Activated T-helper 1 cell treated with anti-CD3 and anti-CD28 coated beads, Interleukin-12 subunit alpha, Interleukin-12 subunit beta, Interleukin-2, Interleukin-4 antibody, amounts not matched to agents 30 ng/mL and 10 ng/mL and 1 ng/mL, durations not matched to agents 14 hours and 24 hours and 36 hours (primary cell): ENCODE results near the gene AP2A2. TPM values are rescaled to one million over a fixed set of nuclear protein-coding genes. Genes with fewer than 3 reads are reported as not detected.

ENCODE experiments used
- total RNA-seq: library from RNA; stranded (reverse); gene quantifications from 2 replicates; pipeline ENCODE4 v1.2.3, GENCODE V29; 2022

The AP2A2 gene
- total RNA-seq, 1 donor from 2014 or later, result 60.4 TPM

Other genes starting within 250 kb of the AP2A2 start
- 72.2 and 72.7 TPM in 2 replicates for gene DEAF1, start 230.6 kb upstream of the AP2A2 start, total RNA-seq
- 14.2 and 14.7 TPM in 2 replicates for gene TMEM80, start 230.1 kb upstream of the AP2A2 start, total RNA-seq
- gene EPS8L2, start 219.6 kb upstream of the AP2A2 start, total RNA-seq, result 16.8 and 20.2 TPM in 2 replicates
- gene TALDO1, start 178.4 kb upstream of the AP2A2 start, total RNA-seq, result 269 and 283 TPM in 2 replicates
- 70.4 and 81.7 TPM in 2 replicates for gene GATD1, start 148.4 kb upstream of the AP2A2 start, total RNA-seq
- gene CEND1, start 135.8 kb upstream of the AP2A2 start, total RNA-seq, result 7.1 and 7.2 TPM in 2 replicates
- gene SLC25A22, start 127.6 kb upstream of the AP2A2 start, total RNA-seq, result 87.6 and 92.0 TPM in 2 replicates
- 25.2 and 27.9 TPM in 2 replicates for gene PIDD1, start 120.6 kb upstream of the AP2A2 start, total RNA-seq
- gene RPLP2, start 115.9 kb upstream of the AP2A2 start, total RNA-seq, result 2,072 and 2,148 TPM in 2 replicates
- 63.3 and 64.0 TPM in 2 replicates for gene PNPLA2, start 107.0 kb upstream of the AP2A2 start, total RNA-seq
- 1.1 and 1.3 TPM in 2 replicates for gene CRACR2B, start 98.0 kb upstream of the AP2A2 start, total RNA-seq
- 80.6 and 82.3 TPM in 2 replicates for gene CD151, start 92.9 kb upstream of the AP2A2 start, total RNA-seq
- gene POLR2L, start 83.3 kb upstream of the AP2A2 start, total RNA-seq, result 114 and 126 TPM in 2 replicates
- 12.8 and 13.9 TPM in 2 replicates for gene TSPAN4, start 83.0 kb upstream of the AP2A2 start, total RNA-seq
- gene CHID1, start 15.1 kb upstream of the AP2A2 start, total RNA-seq, result 108 and 110 TPM in 2 replicates
- gene MUC6, start 110.8 kb downstream of the AP2A2 start, total RNA-seq, result not detected in 2 replicates
- gene MUC2, start 149.0 kb downstream of the AP2A2 start, total RNA-seq, result not detected in 2 replicates
- gene MUC5AC, start 232.1 kb downstream of the AP2A2 start, total RNA-seq, result not detected in 2 replicates